OCI-LY7 (cell line): Measurements from ENCODE around the gene LTBR.

ENCODE experiments used
- CTCF ChIP-seq: fragments of 200-600 bp; sonication (generic); conservative IDR thresholded peaks from 2 replicates; pipeline ENCODE4 v1.5.1; 2014; ENCODE audit warnings: mild to moderate bottlenecking, antibody characterized with exemption, low read length, moderate library complexity, mixed read lengths
- EZH2phosphoT487 ChIP-seq: fragments of 200-600 bp; sonication (generic); IDR thresholded peaks from 2 replicates; pipeline ENCODE4 v1.6.1; 2018; ENCODE audit warnings: low read depth, borderline replicate concordance, mild to moderate bottlenecking, mixed run types, antibody characterized with exemption, low read length, moderate library complexity, mixed read lengths

GRCh38 chr12:6387541-6387940, 3.6 kb downstream of the LTBR start:
- TF ChIP-seq CTCF: no peak
- no peak for TF ChIP-seq EZH2phosphoT487
